Measurements from ENCODE around the gene IPPK.

GRCh38 chr9:92652461-92652860 is 17.5 kb downstream of the IPPK start:
- TF ChIP-seq, protein P1, sequence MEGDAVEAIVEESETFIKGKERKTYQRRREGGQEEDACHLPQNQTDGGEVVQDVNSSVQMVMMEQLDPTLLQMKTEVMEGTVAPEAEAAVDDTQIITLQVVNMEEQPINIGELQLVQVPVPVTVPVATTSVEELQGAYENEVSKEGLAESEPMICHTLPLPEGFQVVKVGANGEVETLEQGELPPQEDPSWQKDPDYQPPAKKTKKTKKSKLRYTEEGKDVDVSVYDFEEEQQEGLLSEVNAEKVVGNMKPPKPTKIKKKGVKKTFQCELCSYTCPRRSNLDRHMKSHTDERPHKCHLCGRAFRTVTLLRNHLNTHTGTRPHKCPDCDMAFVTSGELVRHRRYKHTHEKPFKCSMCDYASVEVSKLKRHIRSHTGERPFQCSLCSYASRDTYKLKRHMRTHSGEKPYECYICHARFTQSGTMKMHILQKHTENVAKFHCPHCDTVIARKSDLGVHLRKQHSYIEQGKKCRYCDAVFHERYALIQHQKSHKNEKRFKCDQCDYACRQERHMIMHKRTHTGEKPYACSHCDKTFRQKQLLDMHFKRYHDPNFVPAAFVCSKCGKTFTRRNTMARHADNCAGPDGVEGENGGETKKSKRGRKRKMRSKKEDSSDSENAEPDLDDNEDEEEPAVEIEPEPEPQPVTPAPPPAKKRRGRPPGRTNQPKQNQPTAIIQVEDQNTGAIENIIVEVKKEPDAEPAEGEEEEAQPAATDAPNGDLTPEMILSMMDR (IDR thresholded peaks at IDR 0.05; ENCODE audit: low read length), result no peak
- TF ChIP-seq EZH2 (optimal IDR thresholded peaks at IDR 0.05; ENCODE audit: low read depth, low read length), result no peak
